NCI-H1694 (cell line): ENCODE results near the gene LRRC23.
A peak's percentile ranks its signal among the peaks of the same experiment; 100 is the strongest.
"Not testable (repeated sequence)": the region's sequence is repeated elsewhere in the genome, so short reads cannot be mapped to it uniquely, and the experiment has no call there.

ENCODE experiments used
- DNase-seq: peaks from one replicate; lab custom pipeline; 2025; lab: John Stamatoyannopoulos, UW

The LRRC23 gene

DNA sequence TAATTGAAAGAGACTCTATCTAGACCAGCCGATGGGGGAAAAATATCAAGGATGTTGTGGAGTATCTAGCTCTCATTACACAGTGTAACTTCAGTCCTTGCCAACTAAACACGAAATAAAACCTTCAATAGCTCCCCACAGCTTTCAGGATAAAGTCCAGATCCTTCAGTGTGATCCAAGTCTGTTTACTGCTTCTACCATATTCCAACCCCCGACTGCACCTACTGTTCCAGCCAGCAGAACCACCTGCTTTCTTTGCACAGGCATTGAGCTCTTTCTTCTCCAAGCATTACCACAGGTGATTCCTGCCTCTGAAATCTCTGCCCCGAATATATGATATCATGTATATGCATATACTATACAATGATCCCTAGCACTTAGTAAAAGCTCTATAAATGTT is 2.2 kb upstream of the LRRC23 start:
- no peak for DNase-seq

DNA sequence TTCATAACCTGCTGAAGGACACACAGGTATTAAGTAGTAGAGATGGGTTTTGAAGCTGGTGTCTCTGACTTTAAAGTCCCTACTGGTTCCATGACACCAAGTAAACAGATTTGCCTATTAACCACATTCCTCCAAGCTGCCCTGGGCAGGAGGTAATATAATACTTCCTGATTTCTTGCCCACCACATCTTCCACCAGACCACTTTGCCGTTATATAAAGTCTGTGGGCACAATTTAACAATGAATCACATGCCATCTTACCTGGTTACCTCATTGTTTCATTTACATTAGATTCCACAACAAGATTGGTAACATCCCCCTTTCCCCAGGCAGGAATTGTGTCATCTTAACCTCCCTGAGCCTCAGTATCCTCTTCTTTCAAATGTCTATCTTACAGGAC is 900 bp upstream of the LRRC23 start:
- no peak for DNase-seq

GRCh38 chr12:6905414-6906040 is 905 bp downstream of the LRRC23 start:
- DNase-seq, result no peak

DNA sequence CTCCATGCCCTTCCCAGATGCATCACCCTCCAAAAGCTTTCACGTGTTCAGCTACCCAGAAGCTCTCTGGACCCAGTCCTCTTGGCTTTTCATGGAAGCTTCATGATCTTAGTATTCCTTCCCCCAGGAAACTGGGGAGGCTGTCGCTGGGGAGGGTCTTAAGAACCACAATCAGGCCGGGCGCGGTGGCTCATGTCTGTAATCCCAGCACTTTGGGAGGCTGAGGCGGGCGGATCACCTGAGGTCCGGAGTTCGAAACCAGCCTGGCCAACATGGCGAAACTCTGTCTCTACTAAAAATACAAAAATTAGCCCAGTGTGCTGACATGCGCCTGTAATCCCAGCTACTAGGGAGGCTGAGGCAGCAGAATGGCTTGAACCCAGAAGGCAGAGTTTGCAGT is 3.5 kb downstream of the LRRC23 start:
- DNase-seq, result not testable (repeated sequence)

DNA sequence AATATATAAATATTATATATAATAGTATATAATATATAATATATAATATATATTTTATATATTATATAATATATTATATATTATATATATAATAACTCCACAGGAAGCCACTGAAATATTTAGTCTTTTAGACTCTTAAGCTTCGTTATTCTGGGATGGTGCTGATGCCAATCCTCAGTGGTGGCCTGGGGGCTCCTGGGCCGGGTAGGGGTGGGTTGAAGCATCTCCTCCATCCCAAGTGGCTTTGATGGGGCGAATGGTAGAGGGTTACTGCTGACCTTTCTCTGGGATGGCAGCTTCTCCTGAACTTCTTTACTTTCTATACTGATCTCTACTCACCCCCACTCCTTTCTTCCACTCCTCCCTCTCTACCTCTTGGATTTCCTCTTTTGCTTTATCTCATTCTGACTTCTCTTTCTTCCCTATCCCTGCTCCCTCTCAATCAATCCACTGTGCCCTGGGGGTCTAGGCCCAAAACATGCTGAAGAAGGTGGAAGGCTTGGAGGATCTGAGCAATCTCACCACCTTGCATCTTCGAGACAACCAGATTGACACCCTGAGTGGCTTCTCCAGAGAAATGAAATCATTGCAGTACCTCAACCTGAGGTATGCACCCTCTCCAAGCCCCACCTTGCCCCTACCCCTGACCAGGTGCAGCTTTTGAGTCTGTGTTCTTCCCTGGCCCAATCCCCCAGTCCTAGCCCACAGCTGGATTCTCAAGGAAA is 5.0 kb downstream of the LRRC23 start:
- no peak for DNase-seq

- DNase-seq, result no peak
Measured at GRCh38 chr12:6912164-6912935, 7.7 kb downstream of the LRRC23 start.

GRCh38 chr12:6914246-6914946 is 9.8 kb downstream of the LRRC23 start, which contains the start of gene ENO2:
Gene ENO2, plus strand, starts transcription at chr12:6914580. Its CDS starts 1,253 bp downstream, at chr12:6915833.
- peak; percentile 33 for DNase-seq

DNA sequence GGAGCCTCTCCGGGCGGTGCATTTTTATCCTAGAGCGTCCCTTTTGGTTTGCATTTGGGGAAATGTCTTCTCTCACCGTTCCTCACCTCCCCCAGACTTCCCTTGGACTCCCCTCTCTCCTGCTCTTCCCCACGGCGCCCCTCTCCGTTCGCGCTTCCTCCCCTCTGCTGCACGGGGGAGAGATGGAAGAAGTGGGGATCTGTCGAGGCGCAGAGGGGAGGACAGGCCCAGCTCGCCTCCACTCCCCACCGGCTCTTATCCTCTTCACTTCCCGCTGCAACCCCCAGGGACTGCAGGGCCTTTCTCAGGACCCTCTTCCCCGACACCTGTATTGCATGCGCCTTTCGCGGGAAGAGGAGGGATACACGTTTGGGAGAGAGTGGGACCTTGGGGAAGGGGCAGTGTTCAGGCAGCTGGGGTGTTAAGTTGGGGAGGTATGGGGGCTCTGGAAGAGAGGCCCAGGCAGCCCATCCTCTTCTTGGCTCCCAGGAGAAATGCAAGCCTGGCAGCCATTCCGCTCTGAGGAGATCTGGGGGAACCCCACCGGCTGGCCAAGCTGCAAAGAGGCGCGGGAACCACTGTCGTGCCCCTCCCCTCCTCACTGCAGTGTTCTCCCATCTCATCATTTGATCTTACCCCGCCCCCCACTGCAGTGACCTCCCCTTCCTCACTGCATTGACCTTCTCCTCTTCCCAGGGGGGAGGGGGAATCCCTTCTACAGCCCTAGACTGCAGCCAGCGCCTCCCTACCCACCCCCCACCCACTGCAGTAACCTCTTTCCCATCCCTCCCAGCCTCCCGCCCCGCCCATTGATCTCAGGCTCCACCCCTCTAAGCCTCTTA is 10.5 kb downstream of the LRRC23 start:
- no peak for DNase-seq

DNA sequence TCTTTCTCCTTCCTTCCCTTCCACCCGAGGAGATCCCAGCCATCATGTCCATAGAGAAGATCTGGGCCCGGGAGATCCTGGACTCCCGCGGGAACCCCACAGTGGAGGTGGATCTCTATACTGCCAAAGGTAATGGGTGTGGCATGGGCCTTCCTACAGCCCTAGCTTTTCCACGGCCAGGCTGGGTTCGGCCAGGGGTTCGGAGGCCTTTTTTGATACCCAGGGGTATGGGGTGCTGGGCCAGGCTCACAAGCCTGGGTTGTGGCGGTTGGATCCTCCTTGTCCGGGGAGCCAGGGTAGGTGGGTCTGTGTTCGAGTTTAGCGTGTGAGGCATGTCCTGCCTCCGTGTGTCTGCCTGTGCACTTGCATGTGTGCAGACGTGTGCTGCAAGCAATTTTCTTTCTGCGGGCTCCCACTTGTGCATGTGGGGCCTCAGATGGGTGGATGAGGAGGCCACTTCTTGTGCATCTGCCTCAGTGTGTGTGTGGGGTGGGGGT is 11.2 kb downstream of the LRRC23 start:
- no peak for DNase-seq

GRCh38 chr12:6916426-6917200 is 12.0 kb downstream of the LRRC23 start:
- DNase-seq, result no peak

- no peak for DNase-seq
Measured at GRCh38 chr12:6917491-6918231, 13.0 kb downstream of the LRRC23 start.

GRCh38 chr12:6919588-6919987 is 15.0 kb downstream of the LRRC23 start:
- DNase-seq, result no peak

DNA sequence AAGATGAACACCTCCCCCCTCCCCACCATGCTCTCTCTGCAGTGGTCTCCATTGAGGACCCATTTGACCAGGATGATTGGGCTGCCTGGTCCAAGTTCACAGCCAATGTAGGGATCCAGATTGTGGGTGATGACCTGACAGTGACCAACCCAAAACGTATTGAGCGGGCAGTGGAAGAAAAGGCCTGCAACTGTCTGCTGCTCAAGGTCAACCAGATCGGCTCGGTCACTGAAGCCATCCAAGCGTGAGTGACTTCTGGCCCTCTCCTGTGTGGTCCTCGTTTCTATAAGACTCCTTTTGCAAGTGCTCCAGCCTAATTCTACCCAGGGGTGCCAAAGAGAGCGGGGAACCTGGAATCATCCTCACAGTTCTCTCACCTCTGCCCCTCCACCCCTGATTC is 16.9 kb downstream of the LRRC23 start:
- no peak for DNase-seq

DNA sequence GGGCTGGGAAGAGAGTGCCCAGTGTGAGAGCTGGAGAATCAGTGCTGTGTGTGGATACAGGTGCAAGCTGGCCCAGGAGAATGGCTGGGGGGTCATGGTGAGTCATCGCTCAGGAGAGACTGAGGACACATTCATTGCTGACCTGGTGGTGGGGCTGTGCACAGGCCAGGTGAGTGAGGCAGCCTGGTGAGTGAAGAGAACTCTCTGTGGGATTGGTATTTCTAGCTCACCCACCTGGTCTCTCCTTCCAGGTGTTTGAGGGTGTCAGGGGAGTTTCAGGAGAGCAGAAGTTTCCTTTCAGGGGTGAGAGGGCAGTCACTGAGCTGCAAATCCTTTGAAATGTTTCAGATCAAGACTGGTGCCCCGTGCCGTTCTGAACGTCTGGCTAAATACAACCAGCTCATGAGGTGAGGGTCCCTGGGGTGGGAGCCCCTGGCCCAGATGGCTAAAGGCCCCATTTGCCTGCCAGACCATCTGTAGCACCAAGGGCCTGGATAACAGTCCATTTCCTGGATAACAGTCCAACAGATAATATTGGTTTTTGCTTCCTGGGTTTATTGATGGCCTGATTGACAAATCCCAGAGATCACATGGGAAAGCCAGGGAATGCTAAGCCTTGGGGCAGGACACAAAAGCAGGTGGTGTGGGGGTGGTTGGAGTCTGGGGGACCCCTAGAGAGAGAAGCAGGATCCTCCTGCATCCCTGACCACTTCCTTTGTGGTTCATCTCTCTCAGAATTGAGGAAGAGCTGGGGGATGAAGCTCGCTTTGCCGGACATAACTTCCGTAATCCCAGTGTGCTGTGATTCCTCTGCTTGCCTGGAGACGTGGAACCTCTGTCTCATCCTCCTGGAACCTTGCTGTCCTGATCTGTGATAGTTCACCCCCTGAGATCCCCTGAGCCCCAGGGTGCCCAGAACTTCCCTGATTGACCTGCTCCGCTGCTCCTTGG is 17.6 kb downstream of the LRRC23 start:
- no peak for DNase-seq

GRCh38 chr12:6923003-6923732 is 18.5 kb downstream of the LRRC23 start:
- DNase-seq, result no peak

DNA sequence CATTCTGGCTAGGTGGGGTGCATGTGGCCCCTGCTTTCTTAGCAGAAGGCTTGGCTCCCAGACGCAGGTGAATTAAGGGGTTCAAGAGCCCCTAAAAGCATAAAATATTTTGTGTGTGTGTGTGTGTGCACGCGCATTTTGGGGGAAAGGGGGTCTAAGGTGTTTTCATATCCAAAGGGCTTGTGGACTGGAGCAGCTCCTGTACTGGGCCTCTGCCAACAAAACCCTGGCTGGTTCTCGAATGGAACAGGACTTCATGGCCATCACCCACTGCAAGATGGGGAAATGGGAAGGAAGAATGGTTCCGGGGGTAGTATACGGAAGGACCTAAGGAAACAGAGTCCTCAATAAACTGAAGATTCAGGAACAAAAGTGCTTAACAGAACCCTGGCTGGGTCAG is 19.2 kb downstream of the LRRC23 start:
- no peak for DNase-seq

DNA sequence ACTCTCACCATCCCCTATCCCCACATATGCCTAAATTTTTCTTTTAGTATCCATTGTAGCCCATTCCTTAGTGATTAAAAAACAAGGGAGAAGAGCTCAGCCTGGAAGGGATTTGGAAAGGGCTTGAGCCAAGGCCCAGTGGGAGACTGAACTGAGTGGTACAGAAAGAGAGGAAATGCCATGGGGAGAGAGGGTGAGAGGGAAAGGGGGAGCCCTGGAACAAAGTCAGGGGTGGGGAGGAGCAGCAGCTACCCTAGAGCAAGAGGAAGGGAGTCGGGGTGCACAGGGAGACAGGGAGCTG is 20.6 kb downstream of the LRRC23 start:
- DNase-seq, result peak; percentile 19
